Keratinocyte (primary cell): ENCODE results near the gene ULK3. TPM values are rescaled to one million over a fixed set of nuclear protein-coding genes. Genes with fewer than 3 reads are reported as not detected.
A peak's percentile ranks its signal among the peaks of the same experiment; 100 is the strongest.

Experiments
- DNase-seq: peaks from one replicate; pipeline ENCODE4 v3.0.0-alpha.2; 2011; ENCODE audit warnings: low read depth, missing footprints, low spot score
- FAIRE-seq: peaks from 2 replicates; lab custom pipeline; 2011; peaks lifted over from hg19 to GRCh38; lab: Jason Lieb, UNC
- H2AFZ ChIP-seq: 2 replicates; pipeline ENCODE4 v1.6.0; 2012; ENCODE audit warnings: low read length, control low read depth, inconsistent platforms; ENCODE audit not compliant: control insufficient read depth
- H3K27ac ChIP-seq: 2 replicates; pipeline ENCODE4 v1.5.1; 2011; ENCODE audit warnings: low read length; ENCODE audit not compliant: control insufficient read depth, insufficient read depth
- H3K27me3 ChIP-seq: 3 replicates; pipeline ENCODE4 v1.6.0; 2011; ENCODE audit warnings: low read length; ENCODE audit not compliant: control insufficient read depth, insufficient read depth; ENCODE audit errors: extremely low read depth
- H3K36me3 ChIP-seq, 2 experiments: 2 replicates in 1 of 2; 3 replicates in 1 of 2; pipeline ENCODE4 v1.5.1; 2011; ENCODE audit warnings: low read length in 2 of 2, mild to moderate bottlenecking in 1 of 2; ENCODE audit not compliant: control insufficient read depth in 2 of 2, insufficient read depth in 2 of 2; ENCODE audit errors: extremely low read depth in 1 of 2
- H3K4me1 ChIP-seq: 3 replicates; pipeline ENCODE4 v1.5.1; 2011; ENCODE audit warnings: low read length; ENCODE audit not compliant: control insufficient read depth, insufficient read depth; ENCODE audit errors: extremely low read depth
- H3K4me2 ChIP-seq: 3 replicates; pipeline ENCODE4 v1.6.0; 2011; ENCODE audit warnings: low read depth, low read length; ENCODE audit not compliant: control insufficient read depth, insufficient read depth; ENCODE audit errors: extremely low read depth
- H3K4me3 ChIP-seq, 3 experiments: fragments of 200-600 bp in 1 of 3; sonication (generic) in 1 of 3; 2 replicates in 2 of 3; 3 replicates in 1 of 3; pipeline ENCODE4 v1.5.1; 2011 to 2016; ENCODE audit warnings: low read length in 3 of 3, mild to moderate bottlenecking in 3 of 3, control low read depth in 2 of 3, inconsistent platforms in 1 of 3, low read depth in 1 of 3, mixed read lengths in 1 of 3, mixed run types in 1 of 3, moderate library complexity in 1 of 3; ENCODE audit not compliant: control insufficient read depth in 2 of 3, insufficient read depth in 2 of 3; ENCODE audit errors: extremely low read depth in 1 of 3
- H3K79me2 ChIP-seq: 2 replicates; pipeline ENCODE4 v1.6.0; 2012; ENCODE audit warnings: low read length; ENCODE audit not compliant: control insufficient read depth, insufficient read depth
- H3K9ac ChIP-seq: 3 replicates; pipeline ENCODE4 v1.6.0; 2011; ENCODE audit warnings: low read length; ENCODE audit not compliant: control insufficient read depth, insufficient read depth; ENCODE audit errors: extremely low read depth
- H3K9me1 ChIP-seq: 3 replicates; pipeline ENCODE4 v1.6.0; 2011; ENCODE audit warnings: low read length; ENCODE audit not compliant: control insufficient read depth, insufficient read depth; ENCODE audit errors: extremely low read depth
- H3K9me3 ChIP-seq: 2 replicates; pipeline ENCODE4 v1.5.1; 2012; ENCODE audit warnings: low read depth, low read length; ENCODE audit not compliant: control insufficient read depth
- H4K20me1 ChIP-seq: 3 replicates; pipeline ENCODE4 v1.6.0; 2011; ENCODE audit warnings: low read length; ENCODE audit not compliant: control insufficient read depth, insufficient read depth; ENCODE audit errors: extremely low read depth
- CTCF ChIP-seq, 3 experiments: IDR thresholded peaks in 1 of 3; conservative IDR thresholded peaks in 1 of 3; optimal IDR thresholded peaks in 1 of 3; 2 replicates in 2 of 3; 3 replicates in 1 of 3; pipeline versions ENCODE3 to v1.5.1; 2011; ENCODE audit warnings: low read length in 3 of 3, mild to moderate bottlenecking in 3 of 3, moderate library complexity in 2 of 3, control low read depth in 1 of 3, inconsistent platforms in 1 of 3; ENCODE audit not compliant: insufficient read depth in 2 of 3; ENCODE audit errors: extremely low read depth in 1 of 3
- EZH2 ChIP-seq: IDR thresholded peaks from one replicate; pipeline ENCODE4 v1.6.1; 2012; ENCODE audit warnings: inconsistent platforms, mild to moderate bottlenecking, low read length, moderate library complexity
- dilution Hi-C: fragments of 300-500 bp; cut with MboI; formaldehyde crosslinking; loops from one replicate; pipeline ENCODE4 v1.7.0; 2020; ENCODE audit warnings: low sequenced_read_pairs; ENCODE audit not compliant: extremely low pct_ligation_motif_present
- polyA plus RNA-seq, 5 experiments: library from polyadenylated mRNA; depleted of rRNA in 3 of 5; stranded (reverse) in 3 of 5; stranded (forward) in 1 of 5; unstranded in 1 of 5; fragments of >200 nt; gene quantifications; 1 replicate in 1 of 5; 2 replicates in 3 of 5; 3 replicates in 1 of 5; pipeline versions ENCODE4 v1.2.1 to v1.2.3, GENCODE V29; 2011 to 2012; ENCODE audit warnings: missing spikeins in 2 of 5, low read depth in 1 of 5, low replicate concordance in 1 of 5

The ULK3 gene
- polyA plus RNA-seq, 1 donor (not counting 4 experiments of a cell fraction or from before 2014, with no cell fraction given) = 16.5 TPM

DNA sequence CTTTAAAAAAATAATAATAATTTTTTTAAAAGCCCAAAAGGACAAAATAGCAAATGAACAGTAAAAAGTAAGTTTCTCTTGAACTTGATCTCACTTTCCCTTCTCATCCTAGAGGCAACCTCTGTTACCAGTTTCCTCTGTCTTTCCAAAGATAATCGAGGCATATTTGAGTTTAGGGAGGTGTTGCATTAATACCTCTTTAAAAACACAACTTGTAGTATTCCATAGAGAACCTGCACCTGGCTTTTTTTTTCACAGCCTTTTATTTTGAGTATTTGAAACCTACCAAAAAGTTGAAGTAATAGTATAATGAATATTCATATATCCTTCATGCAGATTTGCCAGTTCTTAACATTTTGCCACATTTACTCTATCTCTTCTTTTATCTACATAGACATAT is 51.9 kb downstream of the ULK3 start:
- peaks cover 65% of the 10 kb centered on the region for H3K4me1 ChIP-seq

GRCh38 chr15:74790080-74790916 is 52.7 kb downstream of the ULK3 start:
- TF ChIP-seq CTCF (optimal IDR thresholded peaks at IDR 0.05 in 1 of 3, IDR thresholded peaks at IDR 0.05 in 1 of 3, conservative IDR thresholded peaks at IDR 0.05 in 1 of 3; ENCODE audit: extremely low read depth in 1 of 3, insufficient read depth in 2 of 3, low read length in 3 of 3) (no peak), EZH2 (no peak)
- no peak for DNase-seq
- peaks cover 66% of the 10 kb centered on the region for H3K4me1 ChIP-seq
- FAIRE-seq = no peak
- dilution Hi-C loops = no loop called here
- peaks cover 84% of the 10 kb centered on the region for H3K79me2 ChIP-seq
- no peaks in the 10 kb centered on the region for H3K27me3 ChIP-seq
- H3K4me3 ChIP-seq = no peak overlapping the region
- peaks cover 3 to 5% of the 10 kb centered on the region in 2 experiments for H3K36me3 ChIP-seq
- H3K9ac ChIP-seq = no peak overlapping the region
- peaks cover 17% of the 10 kb centered on the region for H3K9me1 ChIP-seq
- peak overlapping the region; percentile 3 for H3K27ac ChIP-seq
- H3K4me2 ChIP-seq = no peak overlapping the region
- peaks cover 39% of the 10 kb centered on the region for H4K20me1 ChIP-seq
- H3K9me3 ChIP-seq = no peaks in the 10 kb centered on the region
- no peak overlapping the region for H2AFZ ChIP-seq

More for the DNA sequence above, 51.9 kb downstream of the ULK3 start:
- Histone ChIP-seq H3K79me2 (peaks cover 81% of the 10 kb centered on the region), H3K4me3 (no peak overlapping the region), H3K9me3 (no peaks in the 10 kb centered on the region), H3K9me1 (peaks cover 19% of the 10 kb centered on the region), H3K9ac (no peak overlapping the region), H3K36me3 (peaks cover 3 to 5% of the 10 kb centered on the region in 2 experiments), H4K20me1 (peaks cover 42% of the 10 kb centered on the region), H3K27ac (no peak overlapping the region), H3K4me2 (no peak overlapping the region), H2AFZ (no peak overlapping the region), H3K27me3 (no peaks in the 10 kb centered on the region)
- FAIRE-seq (no peak), DNase-seq (no peak)
- dilution Hi-C loops = no loop called here
- TF ChIP-seq CTCF (optimal IDR thresholded peaks at IDR 0.05 in 1 of 3, IDR thresholded peaks at IDR 0.05 in 1 of 3, conservative IDR thresholded peaks at IDR 0.05 in 1 of 3; ENCODE audit: extremely low read depth in 1 of 3, insufficient read depth in 2 of 3, low read length in 3 of 3) (no peak), EZH2 (no peak)
